GM21723 (cell line): ENCODE data around the gene TAS1R2.
"Not testable (repeated sequence)": the region's sequence is repeated elsewhere in the genome, so short reads cannot be mapped to it uniquely, and the experiment has no call there.

Source experiments
- ATAC-seq: cut with Tn5 transposase; IDR thresholded peaks from one replicate; pipeline ENCODE4 v1.9.1; 2021; ENCODE audit warnings: mild to moderate bottlenecking, moderate library complexity; ENCODE audit not compliant: unreplicated experiment

Gene TAS1R2

DNA sequence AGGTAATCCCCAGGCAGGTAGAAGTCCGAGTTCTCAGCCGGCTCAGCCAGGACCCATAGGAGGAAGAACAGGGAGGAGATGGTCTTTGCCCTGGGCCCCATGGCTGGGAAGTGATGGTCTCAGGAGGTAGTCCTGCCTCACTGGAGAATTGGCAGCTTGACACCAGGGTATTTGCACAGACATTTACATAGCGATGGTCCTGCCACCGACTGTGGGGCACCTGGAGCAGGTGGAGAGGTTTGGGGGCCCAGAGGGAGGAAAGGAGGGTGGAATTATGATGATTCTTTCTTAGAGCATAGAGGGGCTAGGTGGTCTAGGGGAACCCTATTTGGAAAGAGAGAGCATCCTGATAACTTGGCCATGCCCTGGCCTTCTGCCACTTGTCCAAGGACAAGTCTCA is at the start of gene TAS1R2:
TAS1R2 (minus strand) TSS at position 101 of the 400 bp plus-strand sequence; CDS start at position 101, 0 bp downstream.
- ATAC-seq, result no peak

DNA sequence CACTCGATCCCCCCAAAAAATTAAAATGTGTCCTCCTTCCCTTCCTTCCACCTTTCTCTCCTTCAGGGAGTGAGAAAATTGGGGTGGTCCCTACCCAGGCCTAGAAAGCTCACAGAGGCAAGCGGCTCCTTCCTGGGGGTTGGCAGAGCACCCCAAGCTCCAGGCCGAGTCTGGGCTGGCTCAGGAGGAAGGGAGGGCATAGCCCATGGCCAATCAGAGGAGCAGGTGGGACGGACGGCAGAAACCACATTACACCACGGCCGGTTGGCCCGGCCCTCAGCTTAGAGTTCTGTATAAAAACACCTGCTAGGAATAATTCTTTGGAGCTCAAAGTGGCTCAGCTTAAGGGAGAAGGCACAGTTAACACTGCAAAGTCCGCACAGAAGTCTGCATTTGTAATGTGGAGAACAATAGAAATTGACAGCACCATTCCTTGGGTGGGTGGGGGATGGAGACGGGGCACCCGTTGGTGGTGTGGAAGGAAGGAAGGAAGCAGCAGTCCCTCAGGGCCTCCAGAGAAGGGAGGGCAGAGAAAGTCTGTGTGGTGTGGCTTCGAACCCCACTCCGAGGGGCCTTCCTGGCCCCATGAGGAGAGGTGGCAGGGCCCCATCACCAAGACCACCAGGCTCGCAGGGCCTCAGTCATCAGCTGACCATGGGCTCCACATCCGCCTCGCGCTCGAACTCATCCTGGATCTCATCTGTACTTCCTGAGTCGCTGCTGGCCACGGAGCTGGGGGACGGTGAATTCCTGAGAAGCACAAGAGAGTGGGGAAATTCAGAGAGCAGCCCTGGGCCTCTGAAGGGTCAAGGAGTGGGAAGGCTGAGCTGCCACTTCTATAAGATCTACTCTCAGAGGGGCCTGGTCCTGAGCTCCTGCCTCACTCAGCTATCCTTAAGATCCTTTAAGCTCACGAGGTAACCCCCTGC is 48.7 kb upstream of the TAS1R2 start:
- no peak for ATAC-seq

DNA sequence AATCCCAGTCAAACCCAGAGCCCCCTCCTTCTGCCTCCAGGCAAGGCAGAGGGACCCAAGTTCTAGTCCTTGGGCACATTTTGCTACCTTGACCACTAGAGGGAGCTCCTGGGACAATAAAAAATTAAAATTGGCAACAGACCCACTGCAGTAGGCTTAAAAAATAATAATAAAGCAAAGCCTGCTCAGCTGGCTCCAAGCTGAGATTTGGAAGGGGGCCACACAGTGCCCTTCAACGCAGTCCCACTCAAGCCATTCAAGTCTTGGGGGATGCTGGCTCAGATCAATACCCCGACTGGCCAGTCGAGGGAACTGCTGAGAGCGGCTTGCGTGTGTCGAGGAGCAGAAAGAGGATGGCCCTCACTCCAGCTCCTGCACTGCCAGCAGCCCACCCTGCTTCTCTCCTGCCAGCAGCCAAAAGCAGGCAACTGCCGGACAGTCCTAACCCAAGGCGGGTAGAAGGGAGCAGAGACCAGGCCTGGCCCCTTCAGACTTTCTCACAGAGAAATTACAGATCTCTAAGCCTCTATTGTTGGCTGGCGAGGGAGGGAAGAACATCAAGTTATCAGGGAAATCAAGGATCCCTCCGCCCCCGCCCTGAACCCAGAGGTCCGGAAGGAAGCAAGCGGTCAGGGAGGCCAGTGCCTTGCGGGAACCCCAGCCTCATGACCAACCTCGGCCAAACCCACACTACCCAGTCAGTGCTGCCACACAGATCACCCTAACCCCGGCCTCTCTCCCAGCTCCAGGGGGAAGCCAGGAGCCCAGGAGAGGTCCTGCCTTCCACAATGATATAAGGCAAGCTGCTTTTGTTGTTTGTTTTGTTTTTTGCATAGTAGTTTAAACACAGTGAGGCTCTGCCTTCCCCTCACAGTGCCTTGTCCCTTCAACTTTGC is 47.8 kb upstream of the TAS1R2 start:
- ATAC-seq, result no peak

DNA sequence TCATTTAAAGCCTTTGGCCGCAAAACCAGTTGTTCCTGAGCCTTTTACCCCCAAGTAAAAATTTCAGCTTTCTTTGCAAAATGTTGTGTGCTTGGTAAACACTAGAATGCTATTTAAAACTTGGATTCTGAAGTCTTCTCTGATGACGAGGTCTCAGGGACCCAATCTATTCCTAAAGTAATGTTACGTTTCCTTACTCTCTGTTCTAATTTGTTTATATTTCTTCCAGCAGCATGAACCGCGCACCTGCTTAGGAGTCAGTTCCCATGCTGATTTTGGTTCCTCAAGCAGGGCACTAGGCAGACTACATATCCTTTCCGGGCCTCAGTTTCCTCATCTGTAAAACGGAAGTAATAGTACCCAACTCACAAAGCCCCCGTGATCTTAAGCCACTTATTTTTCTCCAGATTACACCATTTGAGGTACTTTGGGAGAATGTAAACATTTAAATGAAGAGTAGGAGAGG is 43.9 kb upstream of the TAS1R2 start:
- ATAC-seq, result no peak

DNA sequence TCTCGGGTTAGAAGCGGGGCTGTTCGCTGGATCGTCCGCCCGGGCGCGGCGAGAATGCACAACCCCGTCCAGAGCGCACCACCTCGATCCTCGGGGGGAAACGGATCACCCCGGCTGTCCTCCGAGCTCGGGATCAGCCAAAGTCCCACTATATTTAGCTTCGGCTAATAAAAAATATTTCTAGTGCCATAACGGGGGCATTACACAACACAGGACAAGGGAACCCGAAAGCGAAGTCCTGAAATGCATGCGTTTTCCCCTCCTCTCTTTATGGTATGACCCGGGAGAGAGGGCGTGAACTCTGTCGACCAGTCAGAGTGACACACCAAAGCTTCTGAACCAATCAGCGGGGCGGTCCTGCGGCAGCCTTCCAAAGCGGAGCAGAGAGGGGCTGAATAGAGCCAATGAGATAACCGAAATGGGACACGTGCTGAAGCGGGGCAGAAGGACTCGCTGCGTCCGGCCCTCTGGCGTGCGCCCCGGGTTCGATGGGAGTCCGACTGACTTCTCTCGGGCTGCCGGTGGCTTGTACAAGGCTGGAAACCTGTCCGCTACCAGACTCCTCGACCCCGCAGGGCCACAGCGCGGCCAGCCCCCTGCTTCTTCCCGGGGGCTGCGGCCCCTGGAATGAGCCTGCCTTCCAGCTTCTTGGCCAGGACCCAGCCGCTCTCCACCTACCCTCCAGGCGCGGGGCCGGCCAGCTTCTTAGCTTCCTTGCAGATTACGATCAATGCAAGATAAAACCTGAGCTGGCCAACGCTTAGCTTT is 43.2 kb upstream of the TAS1R2 start, which contains the start of gene ALDH4A1:
ALDH4A1 (minus strand) TSS at position 33 of the 768 bp plus-strand sequence; CDS start at position 1, 32 bp downstream.
- ATAC-seq, result peak; percentile 96

DNA sequence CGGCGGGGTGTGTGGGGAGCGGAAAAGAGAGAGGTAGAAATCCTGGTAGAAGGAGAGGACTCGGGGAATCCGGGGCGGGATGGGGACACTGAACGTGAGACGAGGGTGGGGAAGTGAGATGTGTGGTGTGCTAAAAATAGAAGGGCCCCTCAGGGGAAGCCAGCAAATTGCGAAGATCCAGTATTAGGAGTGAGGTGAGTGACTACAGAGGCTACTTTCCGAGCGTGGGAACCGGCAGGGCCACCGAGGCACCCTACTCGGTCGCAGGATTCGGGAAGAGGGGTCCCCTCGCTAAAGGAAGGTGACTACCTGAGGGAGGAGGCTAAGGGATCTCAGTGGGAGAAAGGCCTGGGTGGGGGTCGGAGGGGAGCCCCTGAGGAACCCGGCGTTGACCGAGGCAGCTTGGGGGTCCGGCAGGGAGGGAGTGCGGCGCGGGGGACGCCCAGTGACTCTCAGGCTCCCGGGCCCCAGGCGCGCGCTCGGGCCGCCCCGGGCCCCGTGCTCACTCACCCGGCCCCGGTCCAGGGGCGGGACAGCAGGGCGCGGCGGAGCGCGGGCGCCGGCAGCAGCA is 42.6 kb upstream of the TAS1R2 start:
- no peak for ATAC-seq

DNA sequence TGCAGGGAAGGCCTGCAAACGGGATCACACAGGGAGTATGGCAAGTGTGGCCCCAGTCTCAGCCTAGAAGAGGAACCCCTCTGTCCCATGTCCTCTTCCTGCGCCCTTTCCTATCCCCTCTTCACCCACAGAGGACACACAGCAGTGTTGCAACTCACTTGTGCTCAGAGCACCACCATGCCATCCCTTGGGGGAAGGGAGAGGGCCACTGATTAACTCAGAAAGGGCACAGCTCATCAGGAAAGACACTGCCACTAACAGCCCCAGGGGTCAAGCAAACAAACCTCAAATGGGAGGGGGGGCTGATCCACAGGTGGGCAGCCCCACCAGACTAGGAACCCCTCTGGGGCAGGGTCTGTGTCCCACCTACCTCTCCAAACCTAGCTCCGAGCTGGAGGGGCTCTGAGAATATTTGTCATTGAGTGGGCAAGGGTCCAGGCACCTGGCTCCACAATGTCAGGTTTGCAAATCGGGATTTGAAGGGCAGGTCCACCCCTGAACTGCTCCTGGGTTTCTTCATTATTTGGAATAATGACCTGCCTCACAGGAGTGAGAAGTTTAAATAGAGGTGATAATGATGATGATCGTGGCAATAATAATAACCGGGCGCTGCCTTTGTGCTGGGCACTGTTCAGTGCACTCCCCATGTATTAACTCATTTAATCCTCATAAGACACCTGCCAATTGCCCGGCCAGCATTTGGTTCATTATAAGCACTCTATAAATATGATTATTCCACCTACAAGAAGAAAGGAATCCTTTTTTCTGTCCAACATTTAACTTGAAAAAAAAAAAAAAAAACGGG is 41.9 kb upstream of the TAS1R2 start:
- ATAC-seq, result no peak

DNA sequence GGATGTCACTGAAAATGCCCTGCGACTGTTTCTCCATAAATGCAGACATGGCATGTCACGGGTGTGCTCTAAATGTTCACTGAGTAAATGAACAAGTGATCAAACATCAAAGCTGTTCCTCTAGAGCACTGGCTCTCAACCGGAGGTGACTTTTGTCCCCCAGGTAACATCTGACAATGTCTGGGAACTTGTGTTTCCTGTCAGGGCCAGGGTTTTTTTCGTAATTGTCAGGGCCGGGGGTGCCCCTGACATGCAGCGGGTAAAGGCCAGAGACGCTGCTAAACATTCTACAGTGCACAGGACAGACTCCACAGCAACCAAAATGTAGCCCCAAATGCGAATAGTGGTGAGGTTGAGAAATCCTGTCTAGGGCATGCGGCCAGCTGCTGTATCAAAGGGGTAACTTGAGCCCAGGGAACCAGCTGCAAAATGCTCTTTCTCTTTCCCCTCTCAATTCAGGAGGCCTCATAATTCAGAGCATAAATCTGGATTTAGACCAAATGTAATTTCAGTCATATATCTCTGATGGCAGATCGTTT is 40.9 kb upstream of the TAS1R2 start:
- no peak for ATAC-seq

DNA sequence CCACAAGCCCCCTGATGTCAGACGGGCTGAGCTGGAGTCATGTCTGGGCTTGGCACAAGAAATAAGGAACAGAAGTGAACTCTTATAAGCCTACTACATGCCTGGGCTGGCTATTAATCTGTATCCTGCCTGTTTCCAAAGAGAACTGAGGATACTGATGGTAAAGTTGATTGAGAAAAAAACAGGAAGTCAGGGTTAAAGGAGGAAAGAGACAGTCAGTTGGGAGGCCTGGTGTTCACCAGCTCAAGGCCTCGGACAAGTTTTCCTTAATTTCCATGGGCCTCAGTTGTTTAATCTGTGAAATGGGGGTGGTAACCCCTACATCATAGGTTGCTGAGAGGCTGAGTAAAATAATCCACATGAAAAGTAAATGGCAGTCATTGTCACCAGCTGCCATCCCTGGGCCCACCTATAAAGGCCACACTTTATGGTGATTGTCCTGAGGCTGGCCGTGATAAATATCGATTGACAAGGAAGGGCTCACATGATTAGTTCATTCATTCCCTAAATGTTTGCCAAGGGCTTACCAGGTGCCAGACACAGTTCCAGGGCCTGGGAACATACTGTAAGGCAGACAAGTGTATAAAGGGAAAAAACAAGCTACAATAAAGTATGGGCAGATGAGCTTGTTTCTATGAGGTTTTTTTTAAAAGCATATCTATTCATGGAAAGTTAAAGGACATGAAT is 40.0 kb upstream of the TAS1R2 start:
- no peak for ATAC-seq

DNA sequence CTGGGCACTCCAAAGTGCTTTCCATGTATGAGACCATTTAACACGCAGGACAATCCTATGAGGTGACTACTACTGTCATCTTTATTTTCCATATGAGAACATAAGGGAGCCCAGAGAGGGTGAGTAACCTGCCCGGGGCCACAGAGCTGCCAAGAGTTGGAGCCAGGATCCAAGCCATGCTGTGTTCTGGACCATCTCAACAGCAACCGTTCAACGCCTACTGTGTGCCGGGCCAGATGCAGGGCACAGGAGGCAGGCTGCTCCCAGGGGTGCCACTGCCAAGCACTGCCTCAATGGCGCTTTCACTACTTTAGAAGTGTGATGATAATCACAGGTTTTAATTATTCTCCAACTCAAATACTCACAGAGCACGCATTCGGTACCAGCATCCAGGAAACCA is 39.1 kb upstream of the TAS1R2 start:
- no peak for ATAC-seq

DNA sequence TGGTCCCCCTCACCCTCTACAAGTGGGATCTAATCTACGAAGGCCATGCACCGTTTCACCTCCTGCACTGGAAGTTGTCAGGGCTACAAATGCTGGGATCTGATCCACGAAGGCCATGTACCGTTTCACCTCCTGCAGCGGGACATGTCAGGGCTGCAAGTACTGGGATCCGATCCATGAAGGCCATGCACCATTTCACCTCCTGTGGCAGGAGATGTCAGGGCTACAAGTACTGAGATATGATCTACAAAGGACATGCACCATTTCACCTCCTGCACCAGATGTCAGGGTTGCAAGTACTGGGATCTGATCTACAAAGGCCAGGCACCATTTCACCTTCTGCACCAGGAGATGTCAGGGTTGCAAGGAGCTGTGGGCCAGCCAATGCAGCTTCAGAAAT is 35.9 kb upstream of the TAS1R2 start:
- no peak for ATAC-seq

DNA sequence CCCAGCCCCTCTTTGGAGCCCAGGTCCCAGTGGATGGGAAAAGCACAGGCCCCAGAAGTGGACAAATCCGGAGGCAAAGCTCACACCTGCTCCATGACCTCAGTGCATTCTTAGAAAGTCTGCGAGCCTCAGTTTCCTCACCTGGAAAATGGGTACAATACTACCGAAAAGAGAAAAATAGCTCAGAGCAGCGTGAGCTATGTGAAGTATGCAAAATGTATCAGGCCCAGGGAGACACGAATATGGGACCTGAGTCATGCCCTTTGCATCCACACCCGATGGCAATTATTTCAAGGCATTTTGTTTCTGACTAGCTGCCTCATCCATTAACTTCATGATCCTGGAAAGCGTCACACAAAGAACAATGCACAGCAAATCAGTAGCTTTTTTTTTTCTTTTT is 33.7 kb upstream of the TAS1R2 start:
- ATAC-seq, result no peak

DNA sequence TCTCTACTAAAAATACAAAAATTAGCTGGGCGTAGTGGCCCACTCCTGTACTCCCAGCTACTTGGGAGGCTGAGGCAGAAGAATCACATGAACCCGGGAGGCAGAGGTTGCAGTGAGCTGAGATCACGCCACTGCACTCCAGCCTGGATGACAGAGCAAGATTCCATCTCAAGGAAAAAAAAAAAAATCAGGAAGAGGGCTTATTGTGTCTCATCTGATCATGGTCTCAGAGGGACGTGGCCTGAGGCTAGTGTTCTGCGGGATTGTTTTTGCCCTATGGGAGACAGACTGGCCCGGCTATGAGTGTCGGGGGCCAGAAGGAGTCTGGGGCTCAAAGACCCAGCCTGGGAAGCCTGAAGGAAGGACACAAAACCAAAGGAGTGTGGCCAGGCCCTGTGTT is 32.4 kb upstream of the TAS1R2 start:
- ATAC-seq, result not testable (repeated sequence)

DNA sequence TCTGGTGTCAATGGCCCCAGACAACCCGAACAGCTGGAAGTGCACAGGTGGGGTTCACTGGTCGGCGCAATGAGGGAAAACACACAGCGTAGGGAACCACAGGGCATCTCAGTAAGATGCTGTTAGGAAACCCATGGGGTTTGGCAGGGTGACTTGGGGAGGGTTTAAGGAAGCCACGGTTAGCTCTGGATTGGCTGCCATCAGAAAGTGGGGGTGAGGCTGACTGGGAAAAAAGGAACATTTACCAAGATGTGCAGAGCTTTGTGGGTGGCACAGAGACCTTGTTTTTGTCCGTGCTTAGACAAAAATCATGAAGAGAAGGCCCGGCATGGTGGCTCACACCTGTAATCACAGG is 31.9 kb upstream of the TAS1R2 start:
- no peak for ATAC-seq

DNA sequence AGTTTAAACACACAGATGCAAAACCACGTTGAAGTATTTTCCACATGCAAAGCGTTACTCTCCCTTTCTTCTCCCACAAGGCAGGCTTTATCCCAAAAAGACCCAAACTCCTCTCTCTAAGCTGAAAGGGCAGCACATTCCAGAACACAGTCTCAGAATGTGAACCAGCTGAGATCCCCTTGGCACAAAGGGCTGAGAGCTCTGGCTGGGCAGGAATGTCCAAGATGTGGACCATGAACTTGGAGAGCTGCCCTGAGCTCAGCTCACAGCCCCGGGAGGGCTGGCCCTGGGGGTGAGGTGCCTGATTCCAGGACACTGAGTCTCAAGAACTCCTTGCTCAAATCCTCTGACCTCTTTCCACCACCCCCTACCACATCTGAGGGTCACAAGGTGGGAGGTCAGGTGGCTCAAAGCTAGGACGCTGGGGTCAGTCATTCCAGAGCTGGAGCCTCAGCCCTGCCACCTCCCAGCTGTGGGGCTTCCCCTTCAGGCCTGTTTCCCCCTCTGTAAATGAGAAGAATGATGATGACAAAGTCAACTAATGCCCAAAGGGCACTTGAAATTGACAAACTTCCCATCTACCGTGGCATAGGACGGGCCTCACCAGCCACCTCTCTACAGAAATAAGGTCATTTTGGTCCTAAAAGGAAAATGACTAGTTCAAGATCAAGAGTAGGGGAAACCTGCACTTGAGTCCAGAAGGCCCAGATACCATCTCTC is 31.4 kb upstream of the TAS1R2 start:
- no peak for ATAC-seq

DNA sequence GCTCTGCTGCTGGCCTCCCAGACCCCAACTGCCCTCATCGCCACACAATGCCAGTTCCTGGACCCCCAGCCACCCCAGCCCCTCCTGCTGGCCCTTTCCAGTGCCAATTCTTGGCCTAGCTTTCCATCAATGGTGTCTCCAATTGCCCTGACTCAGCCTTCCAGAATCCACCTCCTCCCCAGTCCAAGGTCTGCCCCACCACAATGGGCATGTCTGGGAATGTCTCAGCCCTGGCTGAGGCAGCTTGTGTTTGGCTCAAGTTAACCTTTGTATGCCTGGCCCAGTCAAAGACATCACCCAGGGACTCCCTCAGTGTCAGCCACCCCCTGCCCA is 26.5 kb upstream of the TAS1R2 start:
- no peak for ATAC-seq

DNA sequence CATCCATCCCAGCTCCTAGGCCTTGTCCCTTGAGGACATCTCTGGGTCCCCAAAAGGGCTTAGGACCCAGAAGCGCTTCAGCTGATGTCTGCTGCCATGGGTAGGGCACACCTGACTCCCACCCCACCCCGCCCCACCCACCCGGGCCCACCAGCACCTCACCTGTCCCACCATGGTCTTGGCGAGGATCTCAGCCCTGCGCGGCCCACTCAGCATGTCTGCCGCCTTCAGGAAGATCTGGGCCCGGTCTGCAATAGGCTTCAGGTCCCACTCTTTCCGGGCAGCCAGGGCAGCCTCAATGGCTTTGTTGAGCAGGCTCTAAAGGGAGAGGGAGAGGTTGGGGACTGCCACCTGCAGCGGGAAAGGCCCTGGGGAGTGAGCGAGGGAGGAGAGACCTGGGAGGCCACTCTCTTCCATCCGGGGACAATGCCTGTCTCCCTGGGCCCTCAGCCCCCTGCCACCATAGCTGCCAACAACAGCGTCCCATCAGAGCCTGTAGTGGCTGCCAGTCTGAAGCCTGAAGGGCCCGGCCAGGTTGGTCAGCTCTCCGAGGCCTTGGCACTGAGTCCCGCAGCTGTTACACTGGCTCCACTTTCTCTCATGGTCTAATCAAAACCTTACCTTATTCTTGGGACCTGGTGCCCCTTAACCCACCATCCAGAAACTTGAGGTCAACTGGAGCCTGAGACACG is 26.0 kb upstream of the TAS1R2 start:
- no peak for ATAC-seq

DNA sequence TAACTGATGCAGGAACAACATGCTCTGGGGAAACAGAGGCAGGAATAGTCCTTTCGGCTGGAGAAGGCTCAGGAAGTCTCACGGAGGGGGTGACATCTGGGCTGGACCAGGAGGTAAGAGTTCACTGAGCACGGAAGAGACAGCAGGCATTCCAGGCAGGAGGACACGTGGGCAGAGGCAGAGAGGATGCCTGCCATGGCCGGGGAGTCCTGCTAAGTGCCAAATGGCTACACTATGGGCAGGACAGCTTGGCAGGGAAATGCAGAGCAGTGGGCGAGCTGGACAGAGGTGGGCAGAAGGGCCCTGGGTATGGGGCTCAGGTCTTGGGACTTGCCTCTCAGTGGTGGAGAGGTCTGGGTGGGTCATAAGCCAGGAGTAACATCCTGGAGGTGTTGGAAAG is 25.3 kb upstream of the TAS1R2 start:
- no peak for ATAC-seq
